CD14-positive monocyte (primary cell): ENCODE measurements around the gene EFCAB5. TPM values are rescaled to one million over a fixed set of nuclear protein-coding genes. Genes with fewer than 3 reads are reported as not detected.

ENCODE experiments used
- DNase-seq, 3 donors: peaks; one replicate each; pipeline ENCODE4 v3.0.0-alpha.2; 2011 to 2022
- H2AFZ ChIP-seq: 2 replicates; pipeline ENCODE4 v1.6.0; 2012; ENCODE audit warnings: mild to moderate bottlenecking, low read depth, low read length, inconsistent platforms; ENCODE audit not compliant: insufficient read depth, poor library complexity, severe bottlenecking
- H3K27ac ChIP-seq, 2 donors: 1 replicate in 1 of 2; 2 replicates in 1 of 2; pipeline ENCODE4 v1.5.1; 2012 to 2013; ENCODE audit warnings: low read length in 2 of 2, control low read depth in 1 of 2, inconsistent platforms in 1 of 2, low read depth in 1 of 2, mild to moderate bottlenecking in 1 of 2
- H3K27me3 ChIP-seq, 2 donors: one replicate each; pipeline versions ENCODE4 v1.6.0 to v1.6.1; 2011 to 2013; ENCODE audit warnings: low read length in 2 of 2; ENCODE audit not compliant: control insufficient read depth in 2 of 2, insufficient read depth in 2 of 2
- H3K36me3 ChIP-seq, 2 donors: replicated peaks in 1 of 2; 1 replicate in 1 of 2; 2 replicates in 1 of 2; pipeline versions ENCODE4 v1.5.1 to v1.6.1; 2012 to 2013; ENCODE audit warnings: low read length in 2 of 2, control low read depth in 1 of 2, inconsistent platforms in 1 of 2, mild to moderate bottlenecking in 1 of 2; ENCODE audit not compliant: insufficient read depth in 2 of 2, control insufficient read depth in 1 of 2
- H3K4me1 ChIP-seq, 2 donors: 1 replicate in 1 of 2; 2 replicates in 1 of 2; pipeline versions ENCODE4 v1.5.1 to v1.6.1; 2012 to 2013; ENCODE audit warnings: low read length in 2 of 2, control low read depth in 1 of 2, inconsistent platforms in 1 of 2, mild to moderate bottlenecking in 1 of 2, moderate library complexity in 1 of 2; ENCODE audit not compliant: insufficient read depth in 2 of 2, control insufficient read depth in 1 of 2
- H3K4me2 ChIP-seq: replicated peaks from 2 replicates; pipeline ENCODE3; 2012; ENCODE audit warnings: low read length, moderate library complexity, mild to moderate bottlenecking; ENCODE audit not compliant: poor library complexity, severe bottlenecking; ENCODE audit errors: extremely low read depth
- H3K4me3 ChIP-seq, 3 experiments: fragments of 200-600 bp in 1 of 3; sonication (generic) in 1 of 3; replicated peaks in 1 of 3; 1 replicate in 2 of 3; 2 replicates in 1 of 3; pipeline ENCODE4 v1.5.1; 2011 to 2013; ENCODE audit warnings: low read length in 3 of 3, mild to moderate bottlenecking in 3 of 3, control low read depth in 2 of 3, low read depth in 2 of 3, inconsistent platforms in 1 of 3, moderate library complexity in 1 of 3
- H3K79me2 ChIP-seq: 2 replicates; pipeline ENCODE4 v1.6.0; 2012; ENCODE audit warnings: mild to moderate bottlenecking, control low read depth, inconsistent platforms, low read length, moderate library complexity; ENCODE audit not compliant: insufficient read depth
- H3K9ac ChIP-seq: 2 replicates; pipeline ENCODE4 v1.6.0; 2017; ENCODE audit warnings: low read length, mild to moderate bottlenecking; ENCODE audit not compliant: insufficient read depth, poor library complexity, severe bottlenecking
- H3K9me3 ChIP-seq, 2 donors: replicated peaks in 1 of 2; 1 replicate in 1 of 2; 2 replicates in 1 of 2; pipeline versions ENCODE4 v1.5.1 to v1.6.1; 2012 to 2013; ENCODE audit warnings: low read length in 2 of 2, control low read depth in 1 of 2; ENCODE audit not compliant: control insufficient read depth in 1 of 2, insufficient read depth in 1 of 2
- H4K20me1 ChIP-seq: 2 replicates; pipeline ENCODE4 v1.6.0; 2012; ENCODE audit warnings: mild to moderate bottlenecking, low read length, control low read depth, moderate library complexity; ENCODE audit not compliant: insufficient read depth
- H3K27ac Mint-ChIP-seq, 7 donors: one replicate each; pipeline ENCODE4 v1.8.0; 2020; ENCODE audit warnings: mild to moderate bottlenecking in 7 of 7, mixed read lengths in 7 of 7, moderate library complexity in 6 of 7, inconsistent platforms in 2 of 7
- H3K27me3 Mint-ChIP-seq, 3 donors: one replicate each; pipeline ENCODE4 v1.8.0; 2021 to 2022; ENCODE audit warnings: low read depth in 3 of 3, mild to moderate bottlenecking in 3 of 3, mixed read lengths in 3 of 3, moderate library complexity in 3 of 3, inconsistent platforms in 1 of 3
- H3K36me3 Mint-ChIP-seq, 2 donors: one replicate each; pipeline ENCODE4 v1.8.0; 2020; ENCODE audit warnings: mixed read lengths in 2 of 2, inconsistent platforms in 1 of 2, mild to moderate bottlenecking in 1 of 2
- H3K4me1 Mint-ChIP-seq: one replicate; pipeline ENCODE4 v1.8.0; 2020; ENCODE audit warnings: mild to moderate bottlenecking, mixed read lengths
- H3K4me3 Mint-ChIP-seq, 2 donors: one replicate each; pipeline ENCODE4 v1.8.0; 2020; ENCODE audit warnings: mild to moderate bottlenecking in 2 of 2, mixed read lengths in 2 of 2, moderate library complexity in 1 of 2
- H3K9me3 Mint-ChIP-seq, 7 donors: one replicate each; pipeline ENCODE4 v1.8.0; 2020 to 2022; ENCODE audit warnings: mixed read lengths in 7 of 7, mild to moderate bottlenecking in 6 of 7, moderate library complexity in 6 of 7, inconsistent platforms in 2 of 7
- WGBS: methylation state at CpG from one replicate; pipeline ENCODE4 v1.1.5; 2013; ENCODE audit warnings: missing lambda C conversion rate; ENCODE audit not compliant: insufficient coverage; 5-methylcytosine and 5-hydroxymethylcytosine counted together
- intact Hi-C, 2 donors: fragments of 100-400 bp; cut with micrococcal nuclease; formaldehyde crosslinking; loops; one replicate each; pipeline versions ENCODE4 v1.15.0 to v1.15.1; 2023
- polyA plus RNA-seq, 3 donors: library from polyadenylated mRNA; depleted of rRNA in 1 of 3; unstranded in 2 of 3; stranded (reverse) in 1 of 3; fragments of 300-500 nt in 2 of 3; fragments of >200 nt in 1 of 3; fragmentation: Illumina TruSeq in 2 of 3; gene quantifications; 1 replicate in 2 of 3; 2 replicates in 1 of 3; pipeline ENCODE4 v1.2.3, GENCODE V29; 2012 to 2021
- TF ChIP-seq, protein P1 (sequence below): fragments of 200-600 bp; IDR thresholded peaks from one replicate; pipeline ENCODE4 v1.8.0; 2022; ENCODE audit warnings: antibody characterized with exemption, mild to moderate bottlenecking

Gene EFCAB5
- polyA plus RNA-seq, 3 donors = 0.04 TPM; not detected in 2

DNA sequence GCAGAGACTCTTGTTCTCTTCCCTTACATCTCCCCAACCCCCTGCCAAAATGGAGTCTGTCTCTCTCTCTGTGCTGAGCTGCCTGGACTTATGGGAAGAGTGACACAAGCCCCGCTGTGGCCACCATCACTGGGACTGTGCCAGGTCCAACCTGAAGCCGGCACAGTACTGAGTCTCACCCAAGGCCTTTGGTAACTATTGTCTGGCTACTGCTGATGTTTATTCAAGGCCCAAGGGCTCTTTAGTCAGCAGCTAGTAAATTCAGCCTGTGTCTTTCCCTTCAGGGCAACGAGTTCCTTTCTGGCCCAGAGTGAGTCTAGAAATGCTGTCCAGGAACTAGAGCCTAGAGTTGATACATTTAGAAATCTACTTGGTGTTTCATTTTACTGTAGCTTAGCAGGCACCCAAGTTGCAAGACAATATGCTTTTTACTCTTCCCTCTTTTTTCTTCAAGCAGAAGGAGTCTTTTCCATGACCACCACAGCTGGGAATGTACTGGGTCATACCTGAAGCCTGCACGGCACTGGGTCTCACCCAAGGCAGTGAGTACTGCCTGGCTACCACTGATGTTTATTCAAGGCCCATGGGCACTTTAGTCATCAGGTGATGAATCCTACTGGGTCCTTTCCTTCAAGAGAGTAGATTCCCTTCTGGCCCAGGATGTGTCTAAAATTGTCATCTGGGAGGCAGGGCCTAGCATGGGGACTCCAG lies 17.7 kb downstream of the EFCAB5 start:
- Histone ChIP-seq H3K36me3 (no peaks in the 10 kb centered on the region), H3K27me3 (no peaks in the 10 kb centered on the region), H3K9ac (no peak overlapping the region), H3K4me2 (no peak overlapping the region), H3K4me3 (no peak overlapping the region), H3K79me2 (no peaks in the 10 kb centered on the region), H4K20me1 (no peaks in the 10 kb centered on the region), H3K27ac (no peak overlapping the region), H3K4me1 (peaks cover 5 to 9% of the 10 kb centered on the region in 2 donors), H3K9me3 (peaks cover 12% of the 10 kb centered on the region in 2 donors), H2AFZ (no peak overlapping the region)
- Mint-ChIP-seq H3K9me3 (peaks cover 11 to 26% (median 17%) of the 10 kb centered on the region in 7 donors), H3K27me3 (peaks cover 0 to 2% (median 0%) of the 10 kb centered on the region in 3 donors), H3K4me3 (no peak overlapping the region), H3K27ac (no peak overlapping the region), H3K36me3 (peaks cover 4 to 6% of the 10 kb centered on the region in 2 donors), H3K4me1 (peaks cover 10% of the 10 kb centered on the region)
- intact Hi-C loops = no loop called here
- 95% methylated on average over 4 of the region's 4 CpGs for WGBS
- DNase-seq = no peak
- TF ChIP-seq, protein P1, sequence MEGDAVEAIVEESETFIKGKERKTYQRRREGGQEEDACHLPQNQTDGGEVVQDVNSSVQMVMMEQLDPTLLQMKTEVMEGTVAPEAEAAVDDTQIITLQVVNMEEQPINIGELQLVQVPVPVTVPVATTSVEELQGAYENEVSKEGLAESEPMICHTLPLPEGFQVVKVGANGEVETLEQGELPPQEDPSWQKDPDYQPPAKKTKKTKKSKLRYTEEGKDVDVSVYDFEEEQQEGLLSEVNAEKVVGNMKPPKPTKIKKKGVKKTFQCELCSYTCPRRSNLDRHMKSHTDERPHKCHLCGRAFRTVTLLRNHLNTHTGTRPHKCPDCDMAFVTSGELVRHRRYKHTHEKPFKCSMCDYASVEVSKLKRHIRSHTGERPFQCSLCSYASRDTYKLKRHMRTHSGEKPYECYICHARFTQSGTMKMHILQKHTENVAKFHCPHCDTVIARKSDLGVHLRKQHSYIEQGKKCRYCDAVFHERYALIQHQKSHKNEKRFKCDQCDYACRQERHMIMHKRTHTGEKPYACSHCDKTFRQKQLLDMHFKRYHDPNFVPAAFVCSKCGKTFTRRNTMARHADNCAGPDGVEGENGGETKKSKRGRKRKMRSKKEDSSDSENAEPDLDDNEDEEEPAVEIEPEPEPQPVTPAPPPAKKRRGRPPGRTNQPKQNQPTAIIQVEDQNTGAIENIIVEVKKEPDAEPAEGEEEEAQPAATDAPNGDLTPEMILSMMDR = no peak

DNA sequence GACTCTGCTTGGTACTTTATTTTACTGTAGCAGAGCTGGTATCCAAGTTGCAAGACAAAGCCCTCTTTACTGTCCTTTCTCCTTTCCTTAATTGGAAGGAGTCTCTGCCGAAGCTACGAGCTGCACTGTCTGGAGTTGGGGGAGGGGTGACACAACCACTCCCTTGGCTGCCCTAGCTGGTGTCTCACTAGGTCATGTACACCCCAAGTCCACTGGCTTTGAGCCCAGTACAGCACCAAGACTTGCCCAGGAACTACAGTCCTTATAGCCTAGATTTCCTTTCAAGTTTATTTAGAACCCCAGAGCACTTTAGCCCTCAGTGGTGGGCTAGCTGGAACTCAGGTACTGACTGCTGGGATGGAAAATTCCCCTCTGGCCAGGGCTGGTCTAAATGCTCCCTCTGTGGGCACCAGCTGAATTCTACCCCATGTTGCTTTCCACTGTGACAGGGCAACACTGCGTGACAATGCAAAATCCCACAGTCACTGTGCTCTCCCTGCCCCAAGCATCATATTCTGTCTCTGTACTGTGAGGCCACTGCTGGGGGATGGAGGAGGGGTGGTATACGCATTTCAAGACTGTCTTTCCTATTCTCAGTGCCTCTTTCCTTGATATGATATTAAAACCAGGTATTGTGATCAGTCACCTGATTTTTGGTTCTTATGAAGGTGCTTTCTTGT lies 18.4 kb downstream of the EFCAB5 start:
- H2AFZ ChIP-seq = no peak overlapping the region
- H3K27me3 ChIP-seq = no peaks in the 10 kb centered on the region
- Mint-ChIP-seq H3K4me1 (peaks cover 10% of the 10 kb centered on the region), H3K4me3 (no peak overlapping the region), H3K36me3 (peaks cover 2 to 4% of the 10 kb centered on the region in 2 donors), H3K27me3 (peaks cover 0 to 2% (median 0%) of the 10 kb centered on the region in 3 donors), H3K9me3 (peaks cover 6 to 22% (median 10%) of the 10 kb centered on the region in 7 donors), H3K27ac (no peak overlapping the region)
- H3K4me2 ChIP-seq = no peak overlapping the region
- no peaks in the 10 kb centered on the region for H3K36me3 ChIP-seq
- no CpG with 5 or more reads among the region's 4 CpGs for WGBS
- H3K4me3 ChIP-seq = no peak overlapping the region
- no peaks in the 10 kb centered on the region for H4K20me1 ChIP-seq
- DNase-seq = no peak
- H3K27ac ChIP-seq = no peak overlapping the region
- TF ChIP-seq, protein P1 = no peak
- H3K4me1 ChIP-seq = peaks cover 5 to 9% of the 10 kb centered on the region in 2 donors
- no peaks in the 10 kb centered on the region for H3K79me2 ChIP-seq
- intact Hi-C loops = no loop called here
- peaks cover 5% of the 10 kb centered on the region in 2 donors for H3K9me3 ChIP-seq
- no peak overlapping the region for H3K9ac ChIP-seq
